ENCODE data around the gene RBBP8NL.

The RBBP8NL gene

DNA sequence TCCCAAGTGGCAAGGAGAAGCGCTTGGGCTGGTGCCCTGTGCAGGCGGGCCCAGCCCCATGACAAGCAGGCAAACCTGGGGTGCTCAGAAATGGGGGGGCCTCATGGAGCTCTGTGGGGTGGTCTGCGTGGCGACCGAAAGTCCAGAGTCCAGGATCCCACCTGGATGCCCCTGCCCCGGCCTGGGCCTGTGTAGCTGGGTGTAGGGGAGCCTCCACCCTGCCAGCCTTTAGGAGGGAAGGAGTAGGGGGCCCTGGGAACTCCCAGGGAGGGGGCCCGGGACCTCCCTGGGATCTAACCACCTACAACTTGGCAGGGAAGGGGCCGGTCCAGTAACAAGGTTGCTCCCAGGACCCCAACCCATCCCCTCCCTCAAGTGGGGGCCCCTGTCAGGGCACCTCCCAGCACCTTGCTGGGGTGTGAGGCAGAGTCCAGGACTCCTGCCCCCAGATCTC is 55.7 kb downstream of the RBBP8NL start:
- no peak for DNase-seq

DNA sequence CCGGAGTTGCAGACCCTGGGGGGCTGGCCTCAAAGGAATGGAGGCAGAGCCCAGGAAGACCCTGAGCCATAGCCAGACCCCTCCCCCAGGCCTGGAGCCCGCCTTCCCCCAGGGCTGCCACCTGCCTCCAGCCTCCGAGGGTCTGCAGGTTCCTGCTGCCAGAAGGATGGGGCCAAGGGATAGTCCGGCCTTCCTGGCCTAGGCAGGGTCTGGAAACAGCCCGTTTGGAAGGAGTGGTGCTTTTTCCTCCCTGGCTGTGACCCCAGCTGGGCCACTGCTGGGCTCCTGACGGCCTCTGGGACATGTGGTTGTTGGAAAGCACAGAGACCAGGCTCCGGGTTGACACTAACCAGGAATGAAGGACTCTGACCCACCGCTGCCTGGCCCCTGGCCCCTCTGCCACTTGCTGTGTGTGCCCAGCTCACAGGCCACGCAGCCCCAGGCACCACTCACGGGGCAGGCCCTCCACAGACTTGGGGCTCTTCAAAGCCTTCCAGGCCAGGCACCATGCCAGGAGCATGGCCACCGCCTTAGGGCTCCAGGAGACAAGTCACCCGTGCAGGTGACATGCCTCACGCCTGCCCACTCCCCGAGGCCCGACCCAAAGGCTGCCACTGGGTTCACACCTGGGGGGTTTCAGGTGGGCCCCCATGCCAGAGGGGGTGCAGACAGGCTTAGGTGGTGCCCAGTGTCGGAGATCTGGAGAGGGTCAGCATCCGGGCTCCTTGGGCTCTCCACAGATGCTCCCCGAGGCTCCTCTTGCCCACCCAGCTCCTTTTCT is 56.3 kb downstream of the RBBP8NL start:
- no peak for DNase-seq

DNA sequence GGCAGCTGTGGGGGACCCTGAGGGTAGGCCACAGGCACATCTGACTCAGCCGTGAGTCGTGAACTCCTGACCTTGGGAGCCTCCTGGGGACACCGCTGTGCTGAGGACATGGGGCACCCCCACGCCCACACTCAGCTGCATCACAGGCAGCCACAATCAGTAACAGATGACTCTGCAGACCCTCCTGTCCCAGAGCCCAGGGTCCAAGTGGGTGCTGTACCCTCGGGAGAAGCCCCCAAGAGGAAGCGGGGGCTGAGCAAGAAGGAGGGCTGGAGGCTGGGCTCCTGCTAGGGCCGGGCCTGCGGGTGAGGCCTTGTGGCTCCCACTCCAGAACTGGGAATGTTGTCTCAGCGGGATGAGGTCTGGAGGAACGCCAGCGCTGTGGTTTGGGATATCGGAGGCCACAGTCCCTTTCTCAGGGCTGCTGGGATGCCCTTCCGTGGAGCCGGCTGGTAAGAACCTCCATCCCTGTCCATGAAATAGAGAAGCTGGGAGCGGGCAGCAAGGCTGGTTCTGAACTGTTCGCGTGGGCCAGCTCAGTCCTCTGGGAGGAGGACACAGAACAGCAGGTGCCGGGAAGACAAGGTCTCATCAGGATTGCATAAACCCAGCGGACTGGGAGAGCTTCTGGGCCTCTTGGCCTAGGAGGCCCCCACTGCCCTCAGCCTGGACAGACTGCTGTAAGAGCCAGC is 57.1 kb downstream of the RBBP8NL start:
- DNase-seq: no peak

DNA sequence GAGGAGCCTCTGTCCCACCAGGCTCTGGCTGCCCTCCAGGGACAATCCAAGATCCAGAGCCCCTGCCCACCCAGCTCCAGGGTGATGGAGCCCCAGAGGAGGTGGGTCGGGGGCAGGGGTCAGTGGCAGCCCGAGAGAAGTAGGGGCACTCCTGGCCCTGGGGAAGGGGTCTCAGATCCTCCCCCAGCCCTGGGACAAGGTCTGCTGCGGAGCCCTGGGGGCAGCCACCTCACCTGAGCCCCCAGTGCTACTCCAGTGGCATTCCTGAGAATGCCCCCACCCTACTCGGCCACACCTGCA is 57.6 kb downstream of the RBBP8NL start:
- DNase-seq: no peak

DNA sequence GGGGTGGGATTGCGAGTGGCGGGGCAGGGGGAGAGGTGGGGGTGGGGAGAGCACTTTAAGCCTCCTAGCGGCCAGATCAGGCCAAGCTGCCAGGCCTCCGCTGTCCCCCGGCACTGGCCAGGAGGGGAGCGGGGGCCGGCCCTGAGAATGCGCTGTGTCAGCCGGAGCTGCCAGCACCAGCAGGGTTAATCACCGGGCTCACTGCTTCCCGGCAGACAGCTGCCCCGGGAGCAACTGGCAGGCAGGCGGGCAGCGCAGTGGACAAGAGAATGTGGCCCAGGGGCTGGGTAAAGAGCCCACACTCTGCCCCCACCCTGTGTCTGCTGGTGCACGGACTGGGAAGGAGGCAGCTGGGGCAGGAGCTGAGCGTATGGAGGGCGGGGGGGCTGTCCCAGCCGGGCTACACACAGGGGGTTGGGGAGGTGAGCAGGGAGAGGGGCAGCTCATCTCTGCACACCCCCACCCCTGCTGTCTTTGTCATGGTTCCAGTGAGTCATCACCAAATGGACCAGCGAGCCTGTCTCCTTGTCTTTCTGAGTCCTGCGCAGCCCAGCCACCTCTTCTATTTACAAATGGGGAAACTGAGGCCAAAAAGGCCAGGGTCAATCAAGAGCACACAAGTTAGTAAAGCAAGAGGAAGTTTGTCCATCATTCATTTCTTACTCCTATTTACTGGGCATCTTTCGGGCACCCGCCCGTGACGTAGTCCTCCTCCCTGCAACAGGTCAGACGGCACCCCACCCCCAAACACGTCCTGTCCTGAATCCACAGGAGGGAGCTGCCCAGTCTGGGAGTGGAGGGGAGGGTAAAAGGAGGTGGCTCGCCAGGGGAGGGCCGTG is 58.1 kb downstream of the RBBP8NL start:
- no peak for DNase-seq

DNA sequence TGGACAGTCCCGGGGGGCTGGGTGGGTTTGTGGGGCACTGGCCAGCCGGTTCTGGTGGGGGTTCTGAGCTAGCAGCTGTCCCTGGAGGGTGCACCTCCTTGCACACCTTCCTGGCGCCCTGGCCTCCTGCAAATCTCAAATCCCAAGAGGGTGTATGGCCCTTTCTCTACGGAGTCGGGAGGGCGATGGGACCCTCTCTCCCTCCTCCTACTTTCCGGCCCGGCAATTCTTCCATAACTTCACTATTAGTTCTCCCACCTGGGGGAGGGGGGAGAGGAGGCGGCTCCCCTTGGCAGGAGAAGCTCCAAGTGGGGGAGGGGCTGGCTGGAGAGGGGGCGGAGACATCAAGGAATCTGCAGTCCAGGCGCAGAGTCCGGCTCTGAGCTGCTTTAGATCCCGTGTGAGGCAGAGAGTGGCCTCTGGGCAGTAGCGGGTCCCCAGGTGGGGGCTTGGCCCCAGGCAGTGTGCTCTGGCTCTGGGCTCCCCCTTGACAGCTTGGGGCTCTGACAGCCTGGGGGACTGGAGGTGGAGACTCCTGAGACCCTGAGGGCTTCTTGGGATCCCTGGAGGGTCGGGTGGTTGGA is 58.9 kb downstream of the RBBP8NL start:
- DNase-seq: no peak

DNA sequence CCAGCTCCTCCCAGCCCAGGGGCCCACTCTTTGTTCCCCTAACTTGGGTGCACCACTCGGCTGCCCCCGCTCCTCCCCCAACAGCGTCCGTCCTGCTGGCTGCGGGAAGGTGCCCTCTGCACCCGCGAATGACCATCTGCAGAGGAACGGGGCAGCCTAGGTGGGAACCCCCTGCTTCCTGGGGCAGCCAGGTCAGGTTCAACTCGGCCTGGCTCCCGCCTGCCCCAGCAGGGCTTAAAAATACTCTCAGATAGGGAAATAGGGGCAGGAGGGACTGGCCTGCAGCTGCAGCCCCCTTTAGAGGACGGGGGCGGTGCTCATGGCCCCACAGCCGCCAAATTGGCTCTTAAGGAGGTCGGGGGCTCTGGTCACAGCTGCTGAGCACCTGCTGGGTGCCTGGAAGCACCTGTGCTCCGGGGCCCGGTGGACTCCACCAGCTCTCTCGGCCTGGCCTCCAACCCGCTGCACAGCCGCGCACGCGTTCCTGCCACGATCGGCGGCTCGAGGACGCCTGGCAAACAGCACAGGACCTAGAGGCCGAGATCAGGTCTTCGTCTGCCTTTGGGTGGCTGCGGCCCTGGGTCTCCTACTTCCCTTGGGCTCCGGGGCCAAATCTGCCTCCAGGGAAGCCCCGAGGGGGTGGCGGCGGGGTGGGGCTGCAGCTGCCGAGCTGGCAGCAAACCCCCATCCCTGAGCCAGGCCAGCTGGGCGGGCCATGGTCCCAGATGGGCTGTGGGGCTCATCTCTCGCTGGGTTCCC is 59.5 kb downstream of the RBBP8NL start:
- no peak for DNase-seq

DNA sequence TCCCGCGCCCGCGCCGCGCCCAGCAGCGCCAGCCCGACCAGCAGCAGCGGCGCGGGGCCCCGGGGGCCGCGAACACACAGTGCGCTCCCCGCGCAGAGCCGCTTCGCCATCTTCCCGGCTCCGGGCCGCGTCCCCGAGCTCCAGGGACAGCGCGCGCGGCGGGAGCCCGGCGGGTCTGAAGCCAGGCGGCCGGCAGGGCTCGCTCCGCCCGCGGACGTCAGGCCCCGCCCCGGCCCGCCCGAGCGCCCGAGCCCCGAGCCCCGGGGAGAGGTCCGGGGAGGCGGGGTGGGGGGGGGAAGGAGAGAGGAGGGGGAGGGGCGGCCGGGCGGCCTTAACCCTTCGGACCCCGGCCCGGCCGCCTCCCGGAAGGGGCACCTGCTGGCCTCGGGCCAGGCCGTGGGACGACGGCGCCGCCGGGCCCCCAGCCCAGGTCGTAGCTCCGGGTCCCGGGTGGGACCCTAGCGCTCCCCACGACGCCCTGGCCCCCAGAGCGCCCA is 60.2 kb downstream of the RBBP8NL start, which contains the start of gene LAMA5:
Gene LAMA5 (minus strand): TSS at position 177 of the 497 bp plus-strand sequence. CDS start 67 bp downstream, at position 110.
- DNase-seq: no peak

DNA sequence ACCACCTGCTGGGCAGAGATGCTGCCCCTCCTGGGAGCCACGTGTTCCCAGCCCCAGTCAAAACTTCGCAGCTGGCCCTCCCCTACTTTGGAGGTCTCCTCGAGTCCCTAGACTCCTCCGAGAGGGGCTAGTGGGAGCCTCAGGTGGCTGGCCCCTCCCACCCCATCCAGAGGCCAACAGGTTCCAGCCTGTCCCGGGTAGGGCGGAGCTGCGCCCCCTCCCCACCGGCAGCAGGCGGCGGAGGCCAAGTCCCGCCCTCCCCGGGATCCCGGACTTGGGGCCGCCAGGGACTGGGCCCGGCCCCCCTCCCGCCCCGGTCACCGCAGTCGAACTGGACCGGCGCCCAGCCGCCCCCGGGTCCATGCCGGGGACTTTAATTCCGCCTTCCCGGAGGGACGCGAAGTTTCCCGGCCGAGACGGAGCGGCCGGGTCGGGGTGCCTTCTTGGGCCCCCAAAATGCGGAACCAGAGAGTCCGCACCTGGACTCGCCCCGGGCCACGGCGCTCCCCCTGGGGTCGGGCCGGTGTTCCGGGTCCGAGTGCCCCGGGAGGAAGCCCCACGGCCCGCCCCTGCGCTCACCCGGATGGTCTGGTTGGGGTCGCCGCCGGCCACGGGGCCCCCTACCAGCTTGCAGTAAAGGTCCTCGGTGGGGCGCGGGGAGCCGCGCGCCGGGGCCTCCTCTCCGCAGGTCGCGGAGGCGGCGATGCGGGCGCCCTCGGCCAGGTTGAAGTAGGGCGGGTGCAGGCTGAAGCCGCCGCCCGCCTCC is 60.8 kb downstream of the RBBP8NL start:
- no peak for DNase-seq

DNA sequence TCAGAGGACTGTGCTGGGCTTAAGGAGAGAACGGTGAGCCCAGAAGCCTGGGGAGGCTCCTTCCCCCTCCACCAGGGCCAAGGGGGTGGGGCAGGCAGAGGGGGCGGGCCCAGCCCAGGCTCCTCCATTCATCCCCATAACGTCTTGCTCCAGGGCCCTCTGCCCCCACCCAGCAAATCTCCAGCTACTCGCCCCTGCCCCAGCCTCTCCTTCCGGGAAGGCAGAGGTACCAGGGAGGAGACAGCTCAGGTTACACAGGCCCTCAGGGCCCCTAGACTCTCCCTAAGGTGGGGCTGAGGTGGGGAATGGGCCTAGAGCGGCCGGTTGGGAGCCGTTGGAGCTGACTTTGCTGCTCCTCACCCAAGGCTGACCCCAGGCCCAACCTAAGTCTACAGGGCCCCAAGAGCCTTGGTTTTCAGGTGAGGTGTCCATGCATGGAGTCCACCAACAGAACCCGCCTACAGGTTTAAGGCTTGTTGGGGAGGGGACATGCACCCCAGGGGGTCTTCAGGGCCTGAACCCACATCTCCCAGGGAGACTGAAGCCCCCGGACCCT is 61.4 kb downstream of the RBBP8NL start:
- DNase-seq: no peak

DNA sequence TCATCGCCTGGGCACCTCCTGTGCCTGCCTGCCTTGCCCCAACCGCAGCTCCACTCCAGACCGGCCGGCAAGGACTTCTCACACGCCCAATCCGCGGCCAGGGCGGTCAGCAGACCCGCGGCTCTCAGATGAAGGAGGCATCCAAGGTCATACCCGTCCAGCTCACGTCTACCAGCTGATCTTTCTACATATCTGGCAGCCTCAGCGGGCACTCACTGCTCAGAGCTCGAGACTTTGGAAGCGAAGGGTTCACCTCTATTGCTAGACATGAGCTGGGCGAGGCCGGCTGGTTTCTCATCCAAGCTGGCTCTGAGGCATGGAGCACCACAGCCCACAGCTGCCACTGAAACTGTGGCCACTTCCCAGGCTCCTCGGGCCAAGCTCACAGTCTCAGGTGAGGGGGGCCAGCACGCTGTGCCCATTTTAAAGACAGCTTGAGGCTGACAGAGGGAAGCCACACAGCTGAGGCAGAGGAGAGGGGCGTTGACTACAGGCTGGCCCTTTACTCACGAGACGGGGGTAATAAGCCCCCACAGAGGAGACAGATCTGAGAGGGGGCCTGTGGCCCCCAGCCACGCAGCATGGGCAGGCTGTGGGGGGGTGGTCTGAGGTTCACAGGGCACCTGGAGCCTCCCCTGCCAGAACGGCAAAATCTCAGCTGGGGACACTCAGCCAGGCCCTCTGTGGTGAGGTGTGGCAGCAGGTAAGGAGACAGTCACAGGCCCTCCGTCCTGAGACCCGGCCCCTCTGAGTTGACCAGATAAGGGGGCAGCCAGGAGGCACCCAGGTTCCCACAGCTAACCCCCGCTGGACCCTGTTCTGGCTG is 62.2 kb downstream of the RBBP8NL start:
- no peak for DNase-seq

DNA sequence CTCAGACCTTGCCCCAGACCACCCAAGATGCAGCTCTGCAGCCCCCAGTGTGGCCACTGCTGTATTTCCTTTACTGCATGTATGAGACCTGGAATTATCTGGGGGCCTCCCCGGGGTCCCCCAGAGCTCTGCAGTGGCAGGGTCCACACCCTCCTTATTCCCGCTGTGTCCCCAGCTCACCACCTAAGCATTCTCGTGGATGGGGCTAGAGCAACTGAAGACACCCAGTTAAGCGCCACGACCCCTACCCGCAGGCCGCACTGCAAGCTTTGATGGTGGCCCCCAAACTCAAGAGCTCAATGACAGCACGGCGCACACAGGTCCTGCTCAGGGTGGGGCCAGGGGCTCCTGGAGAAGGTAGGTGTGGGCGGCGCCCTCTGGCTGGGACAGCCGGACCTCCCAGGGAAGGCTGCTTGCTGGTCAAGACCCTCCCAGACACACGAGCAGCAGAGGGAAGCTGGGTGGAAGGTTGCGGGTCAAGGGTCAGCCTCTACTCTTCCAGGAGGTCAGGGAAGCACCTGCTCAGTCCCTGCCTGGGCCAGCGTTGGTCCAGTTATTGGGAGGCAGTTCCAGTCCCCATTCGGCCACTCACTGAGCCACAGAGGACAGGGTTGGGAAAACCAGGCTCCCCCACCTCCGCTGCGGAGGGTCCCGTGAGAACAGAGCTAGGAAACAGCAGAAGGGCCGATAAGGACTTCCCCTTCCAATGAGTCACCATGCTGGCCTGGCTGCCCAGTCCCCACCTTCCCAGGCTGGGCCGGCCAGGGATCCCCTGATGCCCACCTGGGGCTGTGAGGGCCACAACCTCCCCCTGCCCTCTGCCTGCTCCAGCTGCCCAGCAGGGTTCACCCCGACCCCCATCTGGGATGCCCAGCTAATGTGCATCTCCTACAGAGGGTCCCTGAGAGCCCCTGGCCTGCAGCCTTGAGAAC is 63.2 kb downstream of the RBBP8NL start:
- DNase-seq: no peak

DNA sequence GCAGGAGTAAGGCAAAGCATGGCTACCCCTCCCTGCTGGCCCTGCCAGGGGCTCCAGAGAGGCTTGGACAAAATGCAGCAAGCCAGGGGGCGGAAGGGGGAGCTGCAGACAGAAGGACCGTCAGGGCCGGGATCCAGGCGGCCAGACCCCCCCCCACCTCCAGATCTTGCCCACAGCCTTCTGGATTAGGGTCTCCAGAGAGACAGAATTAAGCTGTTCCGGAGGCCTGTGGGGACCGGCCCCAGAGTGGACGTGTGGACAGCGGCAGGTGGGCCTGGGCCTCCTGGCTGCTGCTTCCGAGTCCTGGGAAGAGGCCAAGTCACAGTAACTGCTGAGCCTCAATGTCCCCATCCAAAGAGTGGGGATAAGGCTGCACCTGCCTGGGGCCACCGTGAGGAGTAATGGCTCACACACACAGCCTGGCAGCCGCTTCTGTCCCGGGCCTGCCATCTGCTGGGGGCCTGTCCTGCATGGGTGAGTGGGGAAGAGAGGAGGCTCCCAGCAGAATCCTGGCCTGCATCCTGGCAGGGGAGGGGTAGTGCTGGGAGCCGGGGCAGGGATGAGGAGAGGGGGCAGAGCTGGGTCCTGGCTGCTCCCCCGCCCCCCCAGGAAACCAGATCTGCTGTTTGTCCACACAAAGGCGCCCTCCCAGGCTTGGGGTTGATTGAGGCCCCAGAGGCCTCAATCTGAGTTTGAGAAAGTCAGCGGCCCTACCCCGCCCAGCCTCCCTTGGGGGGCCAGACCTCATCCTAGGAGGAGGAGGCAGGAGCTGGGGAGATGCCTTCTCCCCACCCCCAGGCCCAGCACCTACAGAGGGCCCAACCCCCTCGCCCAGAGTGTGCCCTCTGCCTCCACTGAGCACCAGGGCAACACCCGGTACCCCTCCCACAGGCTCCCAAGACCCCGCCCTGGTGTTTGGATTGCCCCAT is 64.1 kb downstream of the RBBP8NL start:
- DNase-seq: no peak

DNA sequence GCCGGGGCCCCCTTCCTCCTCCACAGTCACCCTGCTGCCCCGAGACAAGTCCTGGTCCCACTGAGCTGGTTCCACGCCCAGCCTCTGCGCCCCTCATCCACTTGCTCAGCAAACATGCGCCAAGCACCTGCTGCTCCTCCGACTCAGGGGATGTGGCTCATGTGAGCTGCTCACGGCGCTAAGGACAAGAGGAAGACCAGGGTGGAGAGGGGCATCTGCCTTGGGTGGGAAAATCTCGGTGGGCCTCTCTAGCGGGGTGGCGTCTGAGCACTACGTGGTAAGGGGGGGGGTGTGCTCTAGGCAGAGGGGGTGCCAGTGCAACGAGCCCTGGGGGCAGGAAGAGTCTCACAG is 64.8 kb downstream of the RBBP8NL start:
- DNase-seq: no peak

DNA sequence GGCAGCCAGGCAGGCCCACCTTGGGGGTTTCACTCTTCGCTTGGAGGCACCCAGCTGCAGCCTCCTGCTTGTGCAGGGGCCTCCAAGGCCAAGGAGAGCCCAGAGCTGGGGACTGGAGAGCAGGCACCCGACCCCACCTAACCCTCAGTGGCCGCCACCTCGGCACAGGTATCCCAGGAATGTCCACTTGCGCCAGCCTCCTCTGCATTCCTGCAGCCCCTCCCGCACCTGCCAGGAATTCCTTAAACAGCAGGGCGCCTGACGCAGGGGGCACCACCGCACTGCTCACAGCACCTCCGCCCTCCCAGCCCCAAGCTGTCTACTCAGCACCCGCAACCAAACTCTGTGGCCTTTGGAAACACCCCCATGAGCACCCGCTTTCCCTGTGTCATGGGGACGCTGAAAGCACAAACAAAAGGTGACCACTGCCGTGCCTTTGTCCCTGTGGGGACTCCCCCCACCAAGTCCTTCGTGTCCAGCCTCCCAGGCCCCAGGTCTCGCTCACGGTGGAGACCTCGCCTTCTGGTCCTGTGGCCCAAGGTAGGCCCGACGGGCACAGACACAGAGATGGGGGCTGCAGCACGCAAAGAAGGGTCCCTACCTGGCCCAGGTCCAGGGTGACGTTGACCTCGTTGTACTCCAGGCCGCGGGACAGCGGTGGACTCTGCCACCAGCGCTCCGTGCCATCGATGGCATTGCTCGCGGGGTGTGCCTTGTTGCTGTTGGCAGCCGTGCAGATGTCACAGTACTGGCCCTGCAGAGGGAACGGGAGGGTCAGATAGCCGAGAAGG is 65.3 kb downstream of the RBBP8NL start:
- DNase-seq: no peak

DNA sequence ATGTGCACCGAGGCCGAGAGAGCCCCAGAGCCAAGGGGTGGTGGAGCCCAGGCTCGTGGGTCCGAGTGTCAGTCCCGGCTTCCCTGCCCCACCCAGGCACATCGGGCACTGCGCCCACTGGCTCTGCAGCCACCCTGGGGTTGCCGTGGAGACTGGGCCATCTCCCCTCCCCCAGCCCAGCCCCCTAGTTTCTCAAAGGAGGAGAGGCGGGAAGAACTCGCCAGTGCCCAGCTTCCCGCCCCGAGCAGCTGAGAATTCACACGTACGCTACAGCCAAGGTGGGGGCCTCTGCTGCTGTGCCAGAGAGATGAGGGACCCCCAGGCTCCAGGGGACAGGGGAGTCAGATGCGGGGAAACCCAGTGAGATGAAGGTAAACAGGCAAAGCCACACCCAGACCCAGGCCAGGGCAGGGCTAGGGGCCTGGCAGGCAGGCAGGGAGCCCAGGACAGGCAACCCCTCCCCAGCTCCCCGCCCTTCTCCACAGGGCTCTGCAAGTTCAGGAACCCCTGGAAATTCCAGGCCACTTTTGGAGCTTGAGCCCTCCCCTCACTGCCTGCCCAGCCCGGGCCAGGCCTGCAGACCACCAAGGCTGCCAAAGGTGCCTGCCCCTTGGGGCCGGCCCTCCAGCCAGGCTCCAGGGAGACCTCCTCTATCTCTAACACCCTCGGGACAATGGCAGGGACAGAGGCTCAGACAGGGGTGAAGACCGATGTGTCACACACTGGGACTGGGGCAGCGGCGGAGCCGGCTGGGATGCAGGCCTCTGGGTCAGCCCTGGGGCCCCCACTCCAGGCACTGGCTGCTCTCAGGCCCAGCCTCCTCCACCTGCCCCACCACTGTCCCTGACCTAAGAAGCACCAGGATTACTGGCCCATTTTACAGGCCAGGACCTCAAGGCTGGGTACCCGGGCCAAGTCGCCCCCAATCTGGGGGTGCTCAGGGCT is 66.2 kb downstream of the RBBP8NL start:
- DNase-seq: no peak
